Dedifferentiated amniotic fluid mesenchymal stem cell (primary cell): ENCODE data around the gene NR3C2.
A peak's percentile ranks its signal among the peaks of the same experiment; 100 is the strongest.
"Not testable (repeated sequence)": the region's sequence is repeated elsewhere in the genome, so short reads cannot be mapped to it uniquely, and the experiment has no call there.

Experiments used
- DNase-seq: peaks from one replicate; pipeline ENCODE4 v3.0.0-alpha.2; 2016; ENCODE audit errors: extremely low spot score

NR3C2 gene

DNA sequence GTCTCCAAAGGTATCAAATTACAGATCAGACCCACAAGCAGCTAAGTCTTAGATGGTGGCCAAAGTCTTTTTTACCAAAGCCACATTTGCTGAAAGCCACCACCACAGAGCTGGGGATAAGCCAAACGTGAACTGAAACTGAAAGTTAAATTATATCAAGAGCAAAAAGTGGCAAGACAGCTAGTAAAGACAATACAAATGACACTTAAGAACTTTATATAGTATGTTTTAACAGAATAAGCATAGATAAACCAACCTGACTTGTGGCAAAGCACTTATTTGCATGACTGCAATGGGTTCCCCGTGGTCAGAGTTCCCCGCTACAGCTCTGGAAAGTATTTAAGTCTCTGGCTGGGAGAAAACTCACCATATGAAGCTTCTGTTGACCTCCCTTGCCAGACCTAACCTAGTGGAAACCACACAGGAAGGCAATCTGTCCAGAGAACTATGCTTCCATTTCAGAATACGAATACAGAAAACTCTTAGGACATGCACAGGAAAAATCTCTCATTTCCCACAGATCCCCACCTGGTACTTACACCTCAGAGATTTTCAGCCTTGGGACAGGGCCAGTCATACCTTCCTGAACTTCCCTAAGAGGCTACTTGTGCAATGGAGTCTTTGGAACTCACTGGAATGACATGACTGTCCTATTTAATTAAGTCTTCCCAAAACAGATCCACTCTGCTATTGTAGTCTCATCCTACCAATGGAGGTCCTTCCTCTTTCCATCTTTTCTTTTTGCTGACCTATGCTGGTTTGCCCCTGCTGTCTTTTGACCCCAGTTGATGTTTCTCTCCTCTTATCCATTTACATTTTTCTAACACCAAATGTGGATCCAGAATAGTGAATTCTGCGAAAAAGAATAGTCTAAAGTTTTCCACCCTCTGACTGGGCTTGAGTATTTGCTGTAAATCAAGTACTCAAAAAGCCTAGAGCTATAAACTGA, 225.1 kb downstream of the NR3C2 start:
- DNase-seq: no peak

- DNase-seq: no peak
Measured at GRCh38 chr4:148216321-148216720, 225.9 kb downstream of the NR3C2 start.

- DNase-seq: no peak
Measured at GRCh38 chr4:148215202-148215601, 227.0 kb downstream of the NR3C2 start.

DNA sequence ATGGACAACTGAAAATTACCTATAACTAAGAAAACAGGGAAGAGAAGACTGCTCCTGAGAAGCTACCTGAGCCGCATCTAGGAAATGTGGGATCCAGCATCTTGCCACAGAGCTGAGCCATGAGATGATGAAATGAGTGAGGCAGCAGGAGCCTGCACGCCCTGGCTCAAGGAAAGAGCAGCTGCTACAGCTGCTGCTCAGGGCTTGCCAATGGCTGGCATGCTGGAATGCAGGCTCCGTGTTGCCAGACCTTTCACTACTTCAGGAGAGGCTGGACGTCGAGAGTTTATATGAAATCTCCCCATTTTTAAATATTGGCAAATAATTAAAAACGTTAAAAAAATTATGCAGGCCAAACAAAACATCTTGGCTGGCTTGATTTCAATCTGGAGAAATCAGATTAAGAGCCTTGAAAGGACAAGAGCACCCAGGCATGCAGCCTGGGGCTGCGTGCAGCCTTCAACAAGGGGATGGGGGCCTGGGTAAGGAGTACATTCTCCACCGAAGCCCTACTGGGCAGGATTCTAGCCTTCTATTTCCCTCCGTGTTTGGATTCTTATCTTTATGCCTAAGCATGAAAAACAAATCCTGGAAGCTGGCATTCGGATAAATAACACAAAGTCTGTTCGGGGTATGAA, 227.6 kb downstream of the NR3C2 start:
- DNase-seq: peak; percentile 53

GRCh38 chr4:148211533-148211932, 230.7 kb downstream of the NR3C2 start:
- DNase-seq: no peak

GRCh38 chr4:148210661-148211060, 231.6 kb downstream of the NR3C2 start:
- DNase-seq: no peak

DNA sequence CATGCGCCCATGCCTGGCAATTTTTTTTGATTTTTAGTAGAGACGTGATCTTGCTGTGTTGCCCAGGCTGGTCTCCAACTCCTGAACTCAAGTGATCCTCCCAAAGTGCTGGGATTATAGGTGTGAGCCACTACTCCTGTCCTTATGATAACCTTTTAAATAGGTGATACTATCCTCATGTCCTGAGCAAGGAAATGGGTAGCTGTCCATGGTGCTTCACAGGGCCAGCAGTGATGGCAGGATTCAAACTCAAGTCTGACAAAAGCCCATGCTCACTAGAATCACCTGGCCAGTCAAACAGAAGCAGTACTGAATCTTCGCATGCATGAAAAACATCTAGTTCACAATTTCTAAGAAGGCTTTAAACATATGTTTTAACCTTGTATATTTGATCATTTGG, 235.1 kb downstream of the NR3C2 start:
- DNase-seq: no peak

DNA sequence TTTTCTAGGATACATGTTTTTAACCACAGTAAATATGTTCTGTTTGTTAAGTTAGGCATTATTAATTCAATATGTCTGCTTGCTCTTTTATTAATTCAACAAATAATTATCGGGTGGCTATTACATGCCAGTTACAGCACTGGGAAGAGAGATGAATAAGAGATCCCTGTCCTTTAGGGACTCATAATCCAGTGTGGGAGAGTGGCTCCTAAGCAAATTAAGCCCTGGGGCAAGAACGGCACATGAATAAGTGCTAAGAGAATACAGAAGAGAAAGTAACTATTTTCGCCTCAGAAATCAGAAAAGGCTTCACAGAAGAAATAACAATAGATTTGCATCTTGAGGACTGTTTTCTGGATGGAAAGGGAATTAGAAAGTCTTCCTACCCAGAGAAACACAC, 236.7 kb downstream of the NR3C2 start:
- no peak for DNase-seq

DNA sequence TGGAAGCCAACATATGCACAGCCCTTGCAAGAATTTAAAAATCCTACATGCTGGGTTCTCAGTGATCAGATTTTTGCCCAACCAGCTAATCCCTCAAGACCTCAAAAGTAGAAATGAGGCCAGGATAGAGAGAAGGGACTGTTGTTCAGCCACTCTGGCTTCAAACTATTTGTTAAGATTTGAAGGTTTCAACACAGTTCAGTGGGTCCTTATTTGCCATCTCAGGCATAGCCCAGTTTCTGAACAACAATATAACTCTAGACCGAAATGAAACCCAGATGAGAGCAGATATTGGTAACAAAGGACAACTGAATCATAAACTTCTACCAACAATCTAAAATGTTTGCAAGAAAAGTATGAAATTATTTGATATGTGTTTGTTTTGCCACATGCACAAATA, 237.3 kb downstream of the NR3C2 start:
- DNase-seq: no peak

DNA sequence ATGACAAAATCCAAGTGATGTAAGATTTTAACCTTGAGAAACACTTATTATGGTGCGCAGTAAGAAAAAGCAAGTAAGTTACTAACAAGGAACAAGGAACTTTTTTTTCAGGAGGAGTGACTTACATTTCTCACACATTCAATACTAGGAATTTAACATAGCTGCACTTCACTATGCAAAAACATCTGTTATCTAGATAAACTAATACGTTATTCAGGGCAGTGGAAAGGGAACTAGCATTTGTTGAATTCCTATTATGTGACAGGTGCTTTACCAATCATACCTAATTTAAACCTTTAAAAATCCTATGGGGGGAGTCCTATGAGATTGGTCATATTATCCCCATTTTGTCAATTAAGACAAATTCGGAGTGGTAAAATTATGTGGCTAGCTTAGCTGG, 238.0 kb downstream of the NR3C2 start:
- no peak for DNase-seq

DNA sequence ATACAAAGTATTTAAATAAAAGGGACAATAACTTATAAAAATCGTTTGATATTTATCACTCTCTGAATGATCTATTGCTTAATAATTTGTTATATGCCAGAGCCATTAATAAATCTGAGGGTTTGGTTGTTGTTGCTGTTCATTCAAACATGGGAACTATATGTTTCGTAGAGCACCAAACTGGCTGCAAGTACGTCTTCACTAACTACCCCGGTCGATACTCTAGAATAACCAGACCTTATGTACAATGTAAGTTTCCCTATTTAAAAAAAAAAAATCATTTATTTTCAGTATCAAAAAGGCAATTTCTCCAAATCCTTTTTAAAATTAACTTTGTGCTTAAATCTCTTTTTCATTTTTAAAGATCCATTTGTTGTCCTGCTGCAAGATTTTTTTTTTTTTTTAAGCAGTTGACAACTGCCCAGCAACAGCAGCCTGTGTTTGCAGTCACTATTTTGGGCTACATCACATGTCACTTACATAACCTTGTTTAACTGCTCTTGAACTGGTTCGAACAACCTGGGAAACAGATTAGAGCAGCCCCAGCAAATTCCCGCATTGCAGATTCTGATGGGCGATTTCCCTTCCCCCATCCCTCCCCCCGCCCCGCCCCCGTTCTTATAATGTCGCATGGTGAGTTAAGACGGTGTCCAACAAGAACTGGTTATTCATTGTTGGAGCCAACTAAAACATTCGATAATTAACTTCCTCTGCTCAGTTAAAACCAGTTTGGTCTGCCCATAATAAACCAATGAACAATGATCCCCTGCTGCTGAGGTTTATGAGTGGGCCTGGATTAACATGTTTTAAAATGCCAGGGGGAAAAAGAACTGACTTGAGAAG, 238.9 kb downstream of the NR3C2 start:
- no peak for DNase-seq

DNA sequence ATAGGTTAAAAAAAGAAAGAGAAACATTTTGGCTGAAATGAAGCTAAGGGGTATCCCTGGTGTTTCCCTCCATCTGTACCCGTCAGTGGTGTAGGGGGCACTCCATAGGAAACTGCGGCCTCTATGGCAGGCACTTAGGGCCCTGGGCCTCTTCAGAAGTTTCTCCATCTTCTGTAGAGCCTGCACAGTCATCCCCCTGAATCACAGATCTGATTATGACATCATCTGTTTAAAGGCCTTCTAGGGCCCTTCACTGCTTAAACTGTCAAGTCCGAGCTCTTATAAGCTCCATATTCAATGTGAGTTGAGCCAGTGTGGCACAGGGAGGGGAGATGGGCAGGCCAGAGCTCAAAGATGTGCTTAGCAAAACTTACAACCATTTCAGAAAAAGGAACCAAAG, 241.3 kb downstream of the NR3C2 start:
- DNase-seq: no peak

DNA sequence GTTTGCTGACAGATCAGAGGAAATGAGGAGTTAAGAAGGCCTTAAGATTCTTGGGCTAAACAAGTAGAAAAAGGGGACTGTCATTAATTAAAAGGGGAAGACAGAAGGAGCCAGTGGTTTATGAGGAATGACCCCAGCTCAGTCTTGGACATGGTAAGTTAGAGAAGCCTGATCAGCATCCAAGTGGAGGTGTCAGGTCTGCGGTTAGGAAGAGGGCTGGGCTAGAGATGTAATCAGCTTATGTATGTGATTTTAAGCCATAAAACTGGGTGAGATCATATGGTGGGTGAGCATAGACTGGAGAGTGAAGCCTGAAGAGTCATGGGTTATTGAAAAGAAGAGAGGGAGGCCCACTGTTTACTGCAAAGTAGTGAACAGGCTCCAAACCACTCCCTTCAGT, 246.1 kb downstream of the NR3C2 start:
- no peak for DNase-seq

DNA sequence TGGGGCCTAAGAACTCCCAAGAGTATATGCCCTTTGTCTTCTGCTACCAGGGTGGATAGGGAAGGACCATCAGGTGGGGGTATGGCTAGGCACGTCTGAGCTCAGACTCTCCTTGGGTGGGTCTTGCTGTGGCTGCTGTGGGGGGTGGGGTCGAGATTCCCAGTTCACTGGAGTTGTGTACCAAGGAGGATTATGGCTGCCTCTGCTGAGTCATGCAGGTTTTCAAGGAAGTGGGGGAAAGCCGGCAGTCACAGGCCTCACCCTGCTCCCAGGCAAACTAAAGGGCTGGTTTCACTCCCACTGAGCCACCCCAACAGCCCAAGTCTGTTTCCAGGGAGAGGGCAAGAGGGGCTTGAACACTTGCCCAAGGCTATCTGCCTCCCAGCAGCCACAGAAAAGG, 249.7 kb downstream of the NR3C2 start:
- DNase-seq: no peak

DNA sequence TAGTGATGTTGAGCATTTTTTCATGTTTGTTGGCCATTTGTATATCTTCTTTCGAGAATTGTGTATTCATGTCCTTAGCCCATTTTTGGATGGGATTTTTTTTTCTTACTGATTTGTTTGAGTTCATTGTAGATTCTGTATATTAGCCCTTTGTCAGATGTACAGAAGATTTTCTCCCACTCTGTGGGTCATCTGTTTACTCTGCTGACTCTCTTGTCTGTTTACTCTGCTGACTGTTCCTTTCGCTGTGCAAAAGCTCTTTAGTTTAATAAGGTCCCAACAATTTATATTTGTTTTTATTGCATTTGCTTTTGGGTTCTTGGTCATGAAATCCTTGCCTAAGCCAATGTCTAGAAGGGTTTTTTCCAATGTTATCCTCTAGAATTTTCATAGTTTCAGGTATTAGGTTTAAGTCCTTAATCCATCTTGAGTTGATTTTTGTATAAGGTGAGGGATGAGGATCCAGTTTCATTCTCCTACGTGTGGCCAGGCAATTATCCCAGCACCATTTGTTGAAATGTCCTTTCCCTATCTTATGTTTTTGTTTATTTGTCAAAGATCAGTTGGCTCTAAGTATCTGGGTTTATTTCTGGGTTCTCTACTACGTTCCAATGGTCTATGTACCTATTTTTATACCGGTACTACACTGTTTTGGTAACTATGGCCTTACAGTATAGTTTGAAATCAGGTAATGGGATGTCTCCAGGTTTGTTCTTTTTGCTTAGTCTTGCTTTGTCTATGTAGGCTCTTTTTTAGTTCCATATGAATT, 254.6 kb downstream of the NR3C2 start:
- DNase-seq: not testable (repeated sequence)

DNA sequence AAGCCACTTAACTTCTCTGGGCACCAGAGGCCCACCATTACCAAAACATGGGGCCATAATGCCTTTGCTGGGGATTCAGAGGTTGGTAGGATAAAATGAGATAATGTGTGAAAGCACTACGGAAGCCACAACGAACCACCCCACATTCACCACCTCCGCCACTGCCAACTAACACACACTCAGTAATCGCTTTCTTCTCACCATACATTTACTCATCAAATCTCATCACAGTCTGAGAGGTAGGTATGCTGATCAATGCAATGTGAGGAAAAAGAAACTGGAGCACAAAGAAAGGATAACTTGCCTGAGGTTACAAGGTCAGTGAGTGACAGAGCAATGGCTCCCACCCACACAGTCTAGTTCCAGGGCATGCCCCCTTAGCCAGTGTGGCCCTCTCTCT, 257.3 kb downstream of the NR3C2 start:
- no peak for DNase-seq

DNA sequence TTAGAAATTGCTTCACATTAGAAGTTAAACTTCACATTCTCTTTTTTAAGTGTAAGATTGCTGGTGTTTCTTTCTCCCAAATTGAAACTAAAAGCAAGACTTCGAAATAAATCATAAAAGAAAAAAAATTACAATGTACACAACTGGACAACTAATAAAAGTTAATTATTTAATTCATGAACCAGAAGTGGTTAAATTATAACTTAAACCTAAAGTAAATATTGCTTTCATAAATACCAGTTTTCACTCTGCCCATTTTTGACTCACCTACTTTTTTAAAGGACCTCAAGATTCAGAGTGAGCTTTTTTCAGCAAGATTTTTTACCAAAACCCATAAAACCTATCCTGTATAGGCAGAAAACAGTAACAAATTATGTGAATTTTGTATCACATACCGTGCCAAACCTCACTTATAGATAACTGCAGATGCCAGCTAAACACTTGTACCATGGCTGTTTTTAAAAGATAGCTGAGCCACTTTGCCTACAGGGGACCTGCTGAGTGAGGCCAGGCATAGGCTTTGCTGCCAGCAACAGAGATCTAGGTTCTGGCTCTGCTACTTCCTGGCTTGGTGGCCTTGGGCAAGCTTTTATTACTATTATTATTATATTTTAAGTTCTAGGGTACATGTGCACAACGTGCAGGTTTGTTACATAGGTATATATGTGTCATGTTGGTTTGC, 259.8 kb downstream of the NR3C2 start:
- no peak for DNase-seq

DNA sequence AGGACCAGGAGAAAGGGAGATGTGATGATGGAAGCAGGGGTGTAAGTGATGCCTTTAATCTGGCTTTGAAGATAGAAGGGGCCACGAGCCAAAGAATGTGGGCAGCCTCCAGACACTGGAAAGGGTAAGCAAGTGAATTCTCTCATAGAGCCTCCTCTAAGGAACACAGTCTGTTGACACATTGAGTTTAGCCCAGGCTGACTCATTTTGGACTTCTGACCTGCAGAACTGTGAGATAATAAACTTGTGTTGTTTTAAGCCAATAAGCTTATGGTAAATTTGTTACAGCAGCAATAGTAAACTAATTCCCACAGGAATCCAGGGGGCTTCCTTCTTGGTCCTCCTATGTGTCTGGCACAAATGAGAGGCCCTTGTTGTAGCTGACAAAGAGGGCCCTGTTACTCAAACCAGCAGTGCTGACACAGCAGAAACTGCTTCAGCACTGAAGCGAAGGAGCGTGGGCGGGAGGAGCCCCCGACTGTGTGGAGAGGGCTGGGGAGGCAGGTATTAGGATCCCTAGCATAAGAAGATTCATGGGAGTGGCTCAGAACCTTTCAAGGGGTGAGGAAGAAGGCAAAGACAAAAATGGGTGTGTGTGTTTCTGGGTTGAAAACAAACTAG, 268.7 kb downstream of the NR3C2 start:
- DNase-seq: no peak

DNA sequence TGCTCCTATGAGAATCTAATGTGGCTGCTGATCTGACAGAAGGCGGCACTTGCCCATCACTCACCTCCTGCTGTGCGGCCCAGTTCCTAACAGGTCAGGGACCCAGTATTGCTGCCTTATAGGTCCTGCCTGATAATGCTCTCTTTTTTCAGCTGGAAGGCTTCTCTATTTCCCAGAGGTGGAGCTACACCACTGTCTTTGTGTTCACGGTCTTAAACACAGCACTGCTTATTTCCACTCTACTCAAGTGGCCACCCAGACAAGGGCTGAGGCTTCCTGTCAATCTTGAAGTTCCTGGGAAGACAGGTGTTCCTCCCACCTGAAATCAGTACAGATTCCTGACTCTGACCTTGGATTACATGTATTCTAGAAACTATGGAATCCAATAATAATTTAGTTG, 270.6 kb downstream of the NR3C2 start:
- no peak for DNase-seq
